ENCODE results near the gene CD74.

CD74 gene

DNA sequence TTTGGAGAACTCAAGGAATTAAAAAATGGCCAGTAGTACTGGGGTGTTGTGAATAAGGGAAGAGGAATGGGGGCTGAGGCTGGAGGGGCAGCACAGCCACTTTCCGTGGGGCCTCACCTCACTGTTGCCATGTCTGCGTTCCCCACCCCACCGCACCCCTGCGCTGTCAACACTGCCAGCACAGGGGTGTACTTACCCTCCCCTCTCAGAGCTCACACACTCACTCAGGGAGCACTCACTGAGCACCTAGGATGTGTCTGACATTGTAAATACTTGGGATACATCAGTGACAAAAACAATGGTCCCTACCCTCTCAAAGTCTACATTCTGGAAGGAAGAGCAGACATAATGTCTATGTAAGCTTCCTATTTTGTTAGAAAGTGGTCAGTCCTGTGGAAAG is 40.2 kb upstream of the CD74 start:
- no peak overlapping the region for H3K4me3 ChIP-seq (ENCODE audit: low read depth, low read length)
- H3K4me2 ChIP-seq (ENCODE audit: low read length), result no peak overlapping the region
- H2AFZ ChIP-seq (ENCODE audit: insufficient read depth, low read length, poor library complexity), result no peak overlapping the region
- H3K27me3 ChIP-seq (ENCODE audit: insufficient read depth, low read length), result no peaks in the 10 kb centered on the region
- H3K79me1 ChIP-seq (ENCODE audit: low read length), result peaks cover 13% of the 10 kb centered on the region
- H4K12ac ChIP-seq (ENCODE audit: low read depth, low read length), result no peak overlapping the region
- H3K9me3 ChIP-seq (ENCODE audit: insufficient read depth, low read depth, low read length), result no peaks in the 10 kb centered on the region
- WGBS (ENCODE audit: extremely low coverage, insufficient coverage, insufficient read length), result no CpG with 5 or more reads among the region's 4 CpGs
- no peak overlapping the region for H2BK12ac ChIP-seq (ENCODE audit: low read length)
- H2AK5ac ChIP-seq (ENCODE audit: low read length), result no peak overlapping the region
- H2BK120ac ChIP-seq (ENCODE audit: insufficient read depth, low read length, poor library complexity), result no peak overlapping the region
- H3K36me3 ChIP-seq (ENCODE audit: control insufficient read depth in 1 of 2, insufficient read depth in 2 of 2, low read length in 2 of 2), result peaks cover 0 to 1% of the 10 kb centered on the region in 2 experiments
- no peak overlapping the region for H3K4ac ChIP-seq (ENCODE audit: low read depth, low read length)
- no peak overlapping the region for H3K14ac ChIP-seq (ENCODE audit: low read length)
- H4K8ac ChIP-seq (ENCODE audit: low read depth, low read length), result no peak overlapping the region
- no peak overlapping the region for H4K91ac ChIP-seq (ENCODE audit: low read depth, low read length)
- H3K23ac ChIP-seq (ENCODE audit: low read length), result no peak overlapping the region
- H3K4me1 ChIP-seq (ENCODE audit: control insufficient read depth in 1 of 2, insufficient read depth in 2 of 2, low read length in 2 of 2), result peaks cover 0 to 5% of the 10 kb centered on the region in 2 experiments
- DNase-seq, result no peak
- no peak overlapping the region for H3K9ac ChIP-seq (ENCODE audit: low read length)
- H2BK5ac ChIP-seq (ENCODE audit: low read depth, low read length, poor library complexity), result no peak overlapping the region
- no peak overlapping the region for H3K18ac ChIP-seq (ENCODE audit: low read length)
- H3K27ac ChIP-seq (ENCODE audit: low read depth, low read length), result no peak overlapping the region
- H3K79me2 ChIP-seq (ENCODE audit: control insufficient read depth, insufficient read depth, low read length, poor library complexity), result peaks cover 12% of the 10 kb centered on the region

DNA sequence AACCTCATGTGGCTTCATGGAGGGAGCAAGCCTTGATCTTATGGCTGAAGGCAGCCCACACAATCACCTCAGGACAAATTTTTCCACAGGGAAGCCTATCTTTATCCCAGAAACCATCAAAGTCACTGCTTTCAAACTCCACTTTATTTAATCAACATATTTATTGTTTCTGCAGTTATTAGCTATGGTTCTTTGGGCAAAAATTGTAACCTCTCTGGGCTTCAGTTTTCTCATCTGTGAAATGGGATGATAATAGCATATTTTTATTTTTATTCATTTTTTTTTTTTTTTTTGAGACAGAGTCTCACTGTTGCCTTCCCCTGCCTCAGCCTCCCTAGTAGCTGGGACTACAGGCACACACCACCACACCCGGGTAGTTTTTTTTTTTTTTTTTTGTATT is 38.9 kb upstream of the CD74 start:
- Histone ChIP-seq H2AFZ (ENCODE audit: insufficient read depth, low read length, poor library complexity) (no peak overlapping the region), H2BK12ac (ENCODE audit: low read length) (no peak overlapping the region), H3K18ac (ENCODE audit: low read length) (no peak overlapping the region), H4K12ac (ENCODE audit: low read depth, low read length) (no peak overlapping the region), H3K9me3 (ENCODE audit: insufficient read depth, low read depth, low read length) (no peaks in the 10 kb centered on the region), H3K14ac (ENCODE audit: low read length) (no peak overlapping the region), H3K79me2 (ENCODE audit: control insufficient read depth, insufficient read depth, low read length, poor library complexity) (peaks cover 13% of the 10 kb centered on the region), H3K9ac (ENCODE audit: low read length) (no peak overlapping the region), H3K79me1 (ENCODE audit: low read length) (peaks cover 13% of the 10 kb centered on the region), H3K36me3 (ENCODE audit: control insufficient read depth in 1 of 2, insufficient read depth in 2 of 2, low read length in 2 of 2) (peaks cover 9 to 14% of the 10 kb centered on the region in 2 experiments), H4K8ac (ENCODE audit: low read depth, low read length) (no peak overlapping the region), H2BK120ac (ENCODE audit: insufficient read depth, low read length, poor library complexity) (no peak overlapping the region), H3K4ac (ENCODE audit: low read depth, low read length) (no peak overlapping the region), H3K23ac (ENCODE audit: low read length) (no peak overlapping the region), H2BK5ac (ENCODE audit: low read depth, low read length, poor library complexity) (no peak overlapping the region), H3K4me3 (ENCODE audit: low read depth, low read length) (no peak overlapping the region), H3K4me1 (ENCODE audit: control insufficient read depth in 1 of 2, insufficient read depth in 2 of 2, low read length in 2 of 2) (peaks cover 0 to 5% of the 10 kb centered on the region in 2 experiments), H2AK5ac (ENCODE audit: low read length) (no peak overlapping the region), H3K27me3 (ENCODE audit: insufficient read depth, low read length) (no peaks in the 10 kb centered on the region), H4K91ac (ENCODE audit: low read depth, low read length) (no peak overlapping the region), H3K27ac (ENCODE audit: low read depth, low read length) (no peak overlapping the region), H3K4me2 (ENCODE audit: low read length) (no peak overlapping the region)
- WGBS (ENCODE audit: extremely low coverage, insufficient coverage, insufficient read length), result no CpG with 5 or more reads among the region's 1 CpG
- DNase-seq, result no peak

DNA sequence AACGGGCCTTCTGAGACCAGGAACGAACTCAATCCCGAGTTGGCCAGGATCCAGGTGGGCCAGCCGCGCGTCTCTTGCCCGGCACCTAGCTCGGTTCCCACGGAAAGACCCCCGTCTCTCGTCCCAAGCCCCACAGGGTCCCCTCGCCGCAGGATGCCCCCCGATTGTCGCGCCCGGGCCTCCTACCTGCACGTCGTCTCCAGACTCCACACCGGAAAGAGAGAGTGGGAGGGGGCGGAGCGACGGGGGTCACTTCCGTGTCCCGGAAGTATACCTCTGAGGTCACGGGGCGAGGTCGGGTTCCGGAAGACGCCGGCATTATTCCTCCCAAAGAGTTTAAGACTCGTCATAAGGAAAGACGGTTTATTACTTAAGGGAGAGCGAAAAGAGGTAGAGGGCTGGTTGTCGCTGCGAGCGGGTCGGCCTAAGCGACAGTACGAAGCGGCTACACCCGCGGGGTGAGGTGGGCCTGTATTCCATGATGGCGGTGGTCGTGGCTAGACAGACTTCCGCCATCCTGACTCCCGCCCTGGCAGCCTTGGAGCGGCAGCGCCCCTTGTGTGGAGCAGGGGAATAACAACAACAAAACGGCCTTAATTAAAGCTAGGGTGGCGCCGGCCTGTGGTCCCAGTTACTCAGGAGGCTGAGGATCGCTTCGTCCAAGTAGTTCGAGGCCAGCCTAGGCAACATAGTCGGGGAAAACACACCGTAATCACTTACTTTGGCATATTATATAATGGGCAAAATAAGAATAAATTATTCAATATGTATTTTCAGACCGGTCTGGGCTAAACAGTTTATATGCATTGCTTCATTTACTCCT is 37.0 kb upstream of the CD74 start, which contains the start of gene RPS14:
Gene RPS14, minus strand, starts transcription at position 223 of the 823 bp plus-strand sequence. CDS start 2,006 bp downstream, outside the sequence.
- H4K91ac ChIP-seq (ENCODE audit: low read depth, low read length), result peak within 1 kb of the TSS; percentile 93
- H3K27ac ChIP-seq (ENCODE audit: low read depth, low read length), result peak within 1 kb of the TSS; percentile 81
- H3K79me1 ChIP-seq (ENCODE audit: low read length), result peaks cover 13% of the 10 kb centered on the region
- WGBS (ENCODE audit: extremely low coverage, insufficient coverage, insufficient read length), result no CpG with 5 or more reads among the region's 58 CpGs
- H3K23ac ChIP-seq (ENCODE audit: low read length), result no peak within 1 kb of the TSS
- no peak within 1 kb of the TSS for H2BK12ac ChIP-seq (ENCODE audit: low read length)
- peaks cover 0 to 5% of the 10 kb centered on the region in 2 experiments for H3K4me1 ChIP-seq (ENCODE audit: control insufficient read depth in 1 of 2, insufficient read depth in 2 of 2, low read length in 2 of 2)
- H3K14ac ChIP-seq (ENCODE audit: low read length), result peak within 1 kb of the TSS; percentile 67
- peaks cover 26 to 32% of the 10 kb centered on the region in 2 experiments for H3K36me3 ChIP-seq (ENCODE audit: control insufficient read depth in 1 of 2, insufficient read depth in 2 of 2, low read length in 2 of 2)
- peak within 1 kb of the TSS; percentile 89 for H2BK5ac ChIP-seq (ENCODE audit: low read depth, low read length, poor library complexity)
- H3K27me3 ChIP-seq (ENCODE audit: insufficient read depth, low read length), result no peaks in the 10 kb centered on the region
- H3K9ac ChIP-seq (ENCODE audit: low read length), result peak within 1 kb of the TSS; percentile 96
- H2AK5ac ChIP-seq (ENCODE audit: low read length), result peak within 1 kb of the TSS; percentile 17
- peak within 1 kb of the TSS; percentile 57 for H3K4me2 ChIP-seq (ENCODE audit: low read length)
- peak within 1 kb of the TSS; percentile 70 for H2AFZ ChIP-seq (ENCODE audit: insufficient read depth, low read length, poor library complexity)
- H3K79me2 ChIP-seq (ENCODE audit: control insufficient read depth, insufficient read depth, low read length, poor library complexity), result peaks cover 13% of the 10 kb centered on the region
- no peaks in the 10 kb centered on the region for H3K9me3 ChIP-seq (ENCODE audit: insufficient read depth, low read depth, low read length)
- peak within 1 kb of the TSS; percentile 92 for H3K4me3 ChIP-seq (ENCODE audit: low read depth, low read length)
- peak within 1 kb of the TSS; percentile 83 for H2BK120ac ChIP-seq (ENCODE audit: insufficient read depth, low read length, poor library complexity)
- peak within 1 kb of the TSS; percentile 62 for H4K12ac ChIP-seq (ENCODE audit: low read depth, low read length)
- peak; percentile 86 to 95 for DNase-seq
- H3K4ac ChIP-seq (ENCODE audit: low read depth, low read length), result peak within 1 kb of the TSS; percentile 85
- H4K8ac ChIP-seq (ENCODE audit: low read depth, low read length), result peak within 1 kb of the TSS; percentile 92
- H3K18ac ChIP-seq (ENCODE audit: low read length), result peak within 1 kb of the TSS; percentile 79

DNA sequence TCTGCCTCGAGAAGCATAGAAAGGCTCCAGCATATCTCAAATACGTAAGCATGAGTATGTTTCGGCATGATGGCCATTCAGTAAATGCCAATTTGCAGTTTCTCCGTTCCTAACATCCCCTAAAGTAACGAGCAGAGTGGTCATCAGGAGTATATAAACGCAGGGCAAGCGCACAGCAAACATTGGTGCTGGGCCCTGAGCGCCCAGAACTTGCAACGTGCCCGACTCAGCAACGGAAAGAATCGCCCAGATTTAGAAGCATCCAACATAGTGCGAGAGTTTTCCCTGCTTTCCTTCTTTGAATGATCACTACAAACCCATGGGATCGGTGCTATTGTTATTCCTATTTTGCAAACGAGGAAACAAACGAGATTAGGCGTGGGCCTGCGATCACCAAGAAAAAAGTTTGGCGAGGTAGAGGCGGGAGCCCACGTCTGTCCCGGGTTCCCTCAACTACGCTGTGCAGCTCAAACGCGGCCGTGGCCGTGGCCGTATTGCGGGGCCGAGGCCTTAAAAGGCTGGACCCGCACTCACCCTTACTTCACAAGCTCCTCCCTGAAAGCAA is 36.3 kb upstream of the CD74 start:
- no CpG with 5 or more reads among the region's 31 CpGs for WGBS (ENCODE audit: extremely low coverage, insufficient coverage, insufficient read length)
- H3K27ac ChIP-seq (ENCODE audit: low read depth, low read length), result peak overlapping the region; percentile 81

More for the DNA sequence above, 36.3 kb upstream of the CD74 start:
- Histone ChIP-seq H2AK5ac (ENCODE audit: low read length) (peak overlapping the region; percentile 17), H3K9ac (ENCODE audit: low read length) (peak overlapping the region; percentile 96), H3K36me3 (ENCODE audit: control insufficient read depth in 1 of 2, insufficient read depth in 2 of 2, low read length in 2 of 2) (peaks cover 33 to 39% of the 10 kb centered on the region in 2 experiments), H3K9me3 (ENCODE audit: insufficient read depth, low read depth, low read length) (no peaks in the 10 kb centered on the region), H3K18ac (ENCODE audit: low read length) (peak overlapping the region; percentile 62), H2BK120ac (ENCODE audit: insufficient read depth, low read length, poor library complexity) (no peak overlapping the region), H2BK12ac (ENCODE audit: low read length) (no peak overlapping the region), H3K79me2 (ENCODE audit: control insufficient read depth, insufficient read depth, low read length, poor library complexity) (peaks cover 13% of the 10 kb centered on the region), H3K4me1 (ENCODE audit: control insufficient read depth in 1 of 2, insufficient read depth in 2 of 2, low read length in 2 of 2) (peaks cover 0 to 3% of the 10 kb centered on the region in 2 experiments), H3K79me1 (ENCODE audit: low read length) (peaks cover 10% of the 10 kb centered on the region), H3K23ac (ENCODE audit: low read length) (no peak overlapping the region), H2AFZ (ENCODE audit: insufficient read depth, low read length, poor library complexity) (peak overlapping the region; percentile 35), H4K91ac (ENCODE audit: low read depth, low read length) (peak overlapping the region; percentile 78), H4K12ac (ENCODE audit: low read depth, low read length) (peak overlapping the region; percentile 62), H3K14ac (ENCODE audit: low read length) (peak overlapping the region; percentile 67), H3K27me3 (ENCODE audit: insufficient read depth, low read length) (no peaks in the 10 kb centered on the region), H4K8ac (ENCODE audit: low read depth, low read length) (peak overlapping the region; percentile 92), H2BK5ac (ENCODE audit: low read depth, low read length, poor library complexity) (peak overlapping the region; percentile 89), H3K4me3 (ENCODE audit: low read depth, low read length) (peak overlapping the region; percentile 92), H3K4ac (ENCODE audit: low read depth, low read length) (peak overlapping the region; percentile 85), H3K4me2 (ENCODE audit: low read length) (peak overlapping the region; percentile 57)
- DNase-seq, result peak; percentile 30 to 44
